GM08714 (cell line): Measurements from ENCODE around the gene ADCY9.
"Not testable (repeated sequence)": the region's sequence is repeated elsewhere in the genome, so short reads cannot be mapped to it uniquely, and the experiment has no call there.

Experiments
- H3K4me3 ChIP-seq: fragments of 200-500 bp; sonication (Bioruptor generic); 2 replicates; pipeline ENCODE4 v1.5.1; 2014; ENCODE audit warnings: mild to moderate bottlenecking, low read length, inconsistent platforms
- ZNF274 ChIP-seq: IDR thresholded peaks from 2 replicates; pipeline ENCODE4 v1.6.1; 2012; ENCODE audit warnings: mild to moderate bottlenecking, low read depth, low read length

ADCY9 gene

GRCh38 chr16:4056161-4057105 is 59.8 kb downstream of the ADCY9 start:
- no peak overlapping the region for H3K4me3 ChIP-seq

GRCh38 chr16:4055748-4056147 is 60.5 kb downstream of the ADCY9 start:
- no peak overlapping the region for H3K4me3 ChIP-seq
- TF ChIP-seq ZNF274 = no peak

More at GRCh38 chr16:4056161-4057105, 59.8 kb downstream of the ADCY9 start:
- TF ChIP-seq ZNF274 = no peak

- no peak for TF ChIP-seq ZNF274
- H3K4me3 ChIP-seq = no peak overlapping the region
Observed at GRCh38 chr16:4053301-4053845, 62.9 kb downstream of the ADCY9 start.

- no peak for TF ChIP-seq ZNF274
- H3K4me3 ChIP-seq = no peak overlapping the region
Observed at GRCh38 chr16:4052801-4053293, 63.4 kb downstream of the ADCY9 start.

- no peak for TF ChIP-seq ZNF274
- H3K4me3 ChIP-seq = no peak overlapping the region
Observed at GRCh38 chr16:4052096-4052495, 64.1 kb downstream of the ADCY9 start.

GRCh38 chr16:4051591-4051990 is 64.7 kb downstream of the ADCY9 start:
- no peak for TF ChIP-seq ZNF274
- no peak overlapping the region for H3K4me3 ChIP-seq

- TF ChIP-seq ZNF274 = no peak
- no peak overlapping the region for H3K4me3 ChIP-seq
Observed at GRCh38 chr16:4049031-4049430, 67.2 kb downstream of the ADCY9 start.

- TF ChIP-seq ZNF274 = no peak
- H3K4me3 ChIP-seq = no peak overlapping the region
Observed at GRCh38 chr16:4048481-4048880, 67.8 kb downstream of the ADCY9 start.

GRCh38 chr16:4046221-4046620 is 70.0 kb downstream of the ADCY9 start:
- H3K4me3 ChIP-seq = no peak overlapping the region
- no peak for TF ChIP-seq ZNF274

GRCh38 chr16:4045561-4045960 is 70.7 kb downstream of the ADCY9 start:
- not testable (repeated sequence) for H3K4me3 ChIP-seq

GRCh38 chr16:4042581-4042980 is 73.7 kb downstream of the ADCY9 start:
- no peak for TF ChIP-seq ZNF274
- H3K4me3 ChIP-seq = no peak overlapping the region

GRCh38 chr16:4038448-4038847 is 77.8 kb downstream of the ADCY9 start:
- no peak for TF ChIP-seq ZNF274
- no peak overlapping the region for H3K4me3 ChIP-seq

GRCh38 chr16:4036952-4037351 is 79.3 kb downstream of the ADCY9 start:
- H3K4me3 ChIP-seq = not testable (repeated sequence)

- no peak overlapping the region for H3K4me3 ChIP-seq
- TF ChIP-seq ZNF274 = no peak
Observed at GRCh38 chr16:4034963-4035362, 81.3 kb downstream of the ADCY9 start.

- TF ChIP-seq ZNF274 = no peak
- no peak overlapping the region for H3K4me3 ChIP-seq
Observed at GRCh38 chr16:4033951-4034350, 82.3 kb downstream of the ADCY9 start.
